Epithelial cell of proximal tubule (primary cell): ENCODE data around the gene FGF21. TPM values are rescaled to one million over a fixed set of nuclear protein-coding genes. Genes with fewer than 3 reads are reported as not detected.
A peak's percentile ranks its signal among the peaks of the same experiment; 100 is the strongest.

ENCODE experiments used
- DNase-seq: peaks from one replicate; pipeline ENCODE4 v3.0.0-alpha.2; 2011; ENCODE audit warnings: low read depth
- H3K4me3 ChIP-seq: 2 replicates; pipeline ENCODE4 v1.5.1; 2011; ENCODE audit warnings: low read depth, mild to moderate bottlenecking, low read length
- total RNA-seq: library from RNA; depleted of rRNA; stranded (reverse); fragments of >200 nt; gene quantifications from 2 replicates; pipeline ENCODE4 v1.2.3, GENCODE V29; 2015
- TF ChIP-seq, protein P1 (sequence below): conservative IDR thresholded peaks from 2 replicates; pipeline ENCODE4 v1.5.1; 2012; ENCODE audit warnings: low read depth, mild to moderate bottlenecking, low read length

FGF21 gene
- total RNA-seq, 1 donor from 2014 or later: not detected

DNA sequence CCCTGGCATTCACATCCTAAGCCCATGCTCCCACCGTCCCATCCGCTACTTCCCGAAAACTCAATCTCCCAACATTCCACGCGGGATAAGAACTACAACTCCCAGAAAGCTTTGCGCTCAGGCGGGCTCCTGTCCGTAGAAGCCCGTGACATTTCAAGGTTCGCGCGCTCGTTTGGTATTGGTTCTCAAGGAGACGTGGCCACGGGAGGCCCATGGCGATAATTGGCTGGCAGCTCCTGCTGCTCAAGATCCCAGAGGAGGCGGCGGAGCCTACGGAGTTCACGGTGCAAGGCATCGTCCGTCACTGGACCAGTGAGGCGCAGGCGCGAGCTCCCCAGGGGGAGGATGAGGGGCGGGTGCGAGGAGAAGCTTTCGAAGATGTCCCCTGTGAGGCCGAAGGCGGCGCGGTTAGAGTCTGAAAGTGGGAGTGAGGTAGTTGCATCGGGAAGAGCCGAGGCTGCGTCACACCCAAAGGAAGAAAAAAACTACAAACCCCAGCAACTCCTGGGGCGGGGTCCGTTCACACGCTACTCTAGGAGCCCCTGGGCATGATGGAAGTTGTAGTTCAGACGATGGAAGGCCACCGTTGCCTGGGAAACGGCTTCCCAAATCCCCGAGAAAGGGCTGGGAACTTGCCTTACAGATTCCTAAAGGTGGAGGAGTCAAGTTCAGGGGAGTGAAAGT is 34.6 kb upstream of the FGF21 start:
- DNase-seq: peak; percentile 90
- TF ChIP-seq, protein P1, sequence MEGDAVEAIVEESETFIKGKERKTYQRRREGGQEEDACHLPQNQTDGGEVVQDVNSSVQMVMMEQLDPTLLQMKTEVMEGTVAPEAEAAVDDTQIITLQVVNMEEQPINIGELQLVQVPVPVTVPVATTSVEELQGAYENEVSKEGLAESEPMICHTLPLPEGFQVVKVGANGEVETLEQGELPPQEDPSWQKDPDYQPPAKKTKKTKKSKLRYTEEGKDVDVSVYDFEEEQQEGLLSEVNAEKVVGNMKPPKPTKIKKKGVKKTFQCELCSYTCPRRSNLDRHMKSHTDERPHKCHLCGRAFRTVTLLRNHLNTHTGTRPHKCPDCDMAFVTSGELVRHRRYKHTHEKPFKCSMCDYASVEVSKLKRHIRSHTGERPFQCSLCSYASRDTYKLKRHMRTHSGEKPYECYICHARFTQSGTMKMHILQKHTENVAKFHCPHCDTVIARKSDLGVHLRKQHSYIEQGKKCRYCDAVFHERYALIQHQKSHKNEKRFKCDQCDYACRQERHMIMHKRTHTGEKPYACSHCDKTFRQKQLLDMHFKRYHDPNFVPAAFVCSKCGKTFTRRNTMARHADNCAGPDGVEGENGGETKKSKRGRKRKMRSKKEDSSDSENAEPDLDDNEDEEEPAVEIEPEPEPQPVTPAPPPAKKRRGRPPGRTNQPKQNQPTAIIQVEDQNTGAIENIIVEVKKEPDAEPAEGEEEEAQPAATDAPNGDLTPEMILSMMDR: no peak
- peak overlapping the region; percentile 80 for H3K4me3 ChIP-seq

DNA sequence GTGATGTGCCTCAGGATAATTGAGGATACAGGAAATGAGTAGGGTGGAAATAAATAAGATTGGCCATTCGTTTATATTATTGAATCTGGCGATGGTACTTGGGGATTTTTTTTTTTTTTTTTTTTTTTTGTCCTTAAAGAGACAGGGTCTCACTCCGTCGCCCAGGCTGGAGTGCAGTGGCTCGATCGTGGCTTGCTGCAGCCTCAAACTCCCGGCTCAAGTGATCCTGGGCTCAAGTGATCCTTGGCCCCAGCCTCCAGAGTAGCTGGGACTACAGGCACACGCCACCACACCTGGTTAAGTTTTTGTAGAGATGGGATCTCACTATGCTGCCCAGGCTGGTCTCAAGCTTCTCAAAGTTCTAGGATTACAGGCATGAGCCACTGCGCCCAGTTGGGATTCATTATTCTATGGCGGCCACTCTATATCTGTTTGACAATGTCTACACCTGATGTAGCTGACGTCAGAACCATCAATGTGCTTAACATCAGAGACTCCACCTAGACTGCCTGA is 33.1 kb upstream of the FGF21 start:
- TF ChIP-seq, protein P1: no peak
- no peak for DNase-seq
- no peak overlapping the region for H3K4me3 ChIP-seq

DNA sequence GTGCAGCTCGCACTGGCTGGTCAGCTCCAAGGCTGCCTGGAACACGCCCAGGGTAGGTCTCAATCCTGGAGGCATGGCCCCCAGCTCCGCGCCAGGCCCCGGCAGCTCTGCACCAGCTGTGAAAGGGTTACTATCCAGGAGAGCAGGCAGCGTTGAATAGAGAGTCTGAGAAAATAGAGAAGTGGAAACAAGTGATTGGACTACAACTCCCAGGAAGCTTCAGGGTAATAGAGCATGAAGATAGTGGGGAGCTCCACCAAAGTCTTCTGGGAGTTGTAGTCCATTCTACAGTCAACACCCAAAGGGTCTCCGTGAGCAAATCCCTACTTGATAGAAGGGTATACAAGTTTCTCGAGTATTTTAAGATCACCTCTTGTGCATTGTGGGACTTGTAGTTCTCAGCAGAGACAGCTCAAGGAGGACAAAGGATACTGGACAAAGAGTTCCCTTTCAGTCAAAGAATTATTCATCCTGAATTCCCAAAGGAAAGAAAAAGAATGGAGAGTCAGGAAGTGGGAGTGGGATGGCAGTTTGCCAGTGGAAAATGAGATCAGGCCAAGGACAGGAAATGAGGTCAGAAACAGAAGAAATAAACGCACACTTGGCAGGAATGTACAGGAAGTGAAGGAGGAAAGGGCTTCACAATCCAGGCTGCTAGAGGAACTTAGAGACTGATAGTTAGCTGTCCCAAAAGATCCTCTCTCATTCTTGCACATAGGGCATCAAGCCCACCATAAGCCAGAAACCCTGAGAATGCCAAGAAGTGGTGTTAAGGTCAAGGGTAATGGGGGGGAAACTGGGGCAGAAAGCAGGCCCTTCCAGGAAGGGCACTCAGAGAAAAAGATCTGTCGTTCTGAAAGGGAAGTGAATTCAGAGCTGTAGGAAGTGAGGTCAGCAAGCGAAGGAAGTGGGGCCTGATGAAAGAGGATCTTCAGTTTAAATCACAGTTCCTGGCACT is 30.2 kb upstream of the FGF21 start:
- TF ChIP-seq, protein P1: no peak
- DNase-seq: peak; percentile 39
- H3K4me3 ChIP-seq: no peak overlapping the region

DNA sequence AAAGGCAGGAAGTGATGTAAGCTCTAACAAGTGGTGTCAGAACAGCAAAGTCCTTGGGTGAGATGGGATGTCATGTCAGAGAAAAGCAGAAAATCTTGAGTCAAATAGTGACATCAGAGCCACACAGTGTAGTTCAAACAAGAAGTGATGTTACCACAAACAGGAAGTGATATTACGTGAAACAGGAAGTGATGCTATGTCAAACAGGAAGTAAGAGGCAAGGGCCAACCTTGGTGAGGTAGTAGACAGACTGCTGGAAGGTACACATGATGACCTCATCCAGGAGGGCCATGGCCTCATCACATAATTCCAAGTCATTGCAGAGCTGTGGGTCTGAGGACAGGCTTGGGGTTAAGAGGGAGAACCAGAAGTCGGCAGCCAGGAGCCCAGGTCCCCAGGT is 28.8 kb upstream of the FGF21 start:
- TF ChIP-seq, protein P1: no peak
- DNase-seq: no peak
- H3K4me3 ChIP-seq: no peak overlapping the region

DNA sequence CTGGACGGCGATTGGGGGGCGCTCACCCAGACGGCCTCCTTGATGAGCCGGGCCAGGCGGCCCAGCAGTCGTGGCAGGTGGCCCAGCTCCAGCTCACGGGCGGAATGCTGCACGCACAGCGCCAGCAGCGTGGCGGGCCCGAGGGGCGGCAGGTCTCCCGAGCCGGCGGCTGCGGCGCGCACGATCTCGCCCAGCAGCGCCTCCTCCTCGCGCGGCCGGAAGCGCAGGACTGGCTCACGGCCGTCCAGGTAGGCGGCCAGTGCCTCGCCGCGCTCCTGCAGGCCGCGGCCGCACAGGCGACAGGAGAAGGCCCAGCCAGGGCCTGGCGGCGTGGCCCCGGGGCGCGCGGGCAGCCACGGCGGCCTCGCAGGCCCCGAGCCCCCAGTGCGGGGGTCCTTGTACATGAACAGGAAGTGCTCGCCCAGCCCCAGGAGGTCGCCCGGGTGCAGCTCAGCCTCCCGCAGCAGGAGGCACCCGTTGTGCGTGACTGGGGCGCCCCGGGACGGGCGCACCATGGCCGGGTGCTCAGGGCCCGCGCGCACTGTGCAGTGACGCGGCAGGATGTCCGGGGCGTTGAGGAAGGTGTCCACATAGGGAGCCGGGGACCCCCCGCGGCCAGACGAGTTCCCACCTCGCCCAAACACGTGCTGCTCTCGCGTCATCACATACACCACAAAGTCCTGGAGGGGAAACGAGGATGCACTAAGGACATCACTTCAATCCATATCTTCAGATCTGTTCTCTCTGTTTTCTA is 26.2 kb upstream of the FGF21 start:
- no peak for DNase-seq
- TF ChIP-seq, protein P1: no peak
- H3K4me3 ChIP-seq: peak overlapping the region; percentile 11

DNA sequence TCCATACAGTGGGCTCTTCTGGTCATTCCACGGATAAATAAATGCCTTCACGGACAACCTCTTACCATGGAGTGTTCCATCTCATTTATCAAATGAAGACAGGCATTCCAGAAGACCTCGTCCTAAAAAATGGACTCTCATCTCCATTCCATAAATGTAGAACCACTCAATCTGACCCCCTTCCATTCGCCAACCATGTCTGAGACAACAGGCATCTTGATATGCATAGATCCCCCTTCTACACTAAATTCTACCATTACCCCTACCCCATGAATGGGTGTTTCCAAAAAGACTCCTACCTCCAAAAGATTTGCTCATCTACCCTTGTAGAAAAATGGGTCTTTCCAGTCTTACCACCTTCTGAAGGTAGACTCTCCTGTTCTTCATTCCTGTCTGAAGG is 23.9 kb upstream of the FGF21 start:
- TF ChIP-seq, protein P1: no peak
- no peak for DNase-seq

More for the DNA sequence above, 23.9 kb upstream of the FGF21 start:
- no peak overlapping the region for H3K4me3 ChIP-seq
